ENCODE results near the gene ZFP64.

DNA sequence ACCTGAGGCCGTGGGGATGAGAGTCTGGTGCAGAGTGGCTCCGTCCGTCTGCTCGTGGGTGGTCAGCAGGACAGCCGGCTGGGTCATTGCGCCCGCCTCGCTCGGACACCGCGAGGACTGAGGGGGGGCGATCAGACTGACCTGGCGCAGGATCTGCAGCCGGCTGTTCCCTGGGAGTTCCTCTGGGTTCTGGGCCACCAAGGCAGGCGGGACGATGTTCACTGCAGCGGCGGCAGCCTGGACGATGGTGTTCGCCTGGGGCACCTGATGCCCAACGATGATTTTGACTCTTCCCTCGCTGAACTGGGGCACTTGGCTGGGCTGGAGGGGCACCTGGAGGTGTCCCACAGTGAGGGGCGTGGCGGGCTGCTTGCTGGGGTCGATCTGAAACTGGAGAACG lies 39.2 kb downstream of the ZFP64 start:
- TF ChIP-seq, protein P1, sequence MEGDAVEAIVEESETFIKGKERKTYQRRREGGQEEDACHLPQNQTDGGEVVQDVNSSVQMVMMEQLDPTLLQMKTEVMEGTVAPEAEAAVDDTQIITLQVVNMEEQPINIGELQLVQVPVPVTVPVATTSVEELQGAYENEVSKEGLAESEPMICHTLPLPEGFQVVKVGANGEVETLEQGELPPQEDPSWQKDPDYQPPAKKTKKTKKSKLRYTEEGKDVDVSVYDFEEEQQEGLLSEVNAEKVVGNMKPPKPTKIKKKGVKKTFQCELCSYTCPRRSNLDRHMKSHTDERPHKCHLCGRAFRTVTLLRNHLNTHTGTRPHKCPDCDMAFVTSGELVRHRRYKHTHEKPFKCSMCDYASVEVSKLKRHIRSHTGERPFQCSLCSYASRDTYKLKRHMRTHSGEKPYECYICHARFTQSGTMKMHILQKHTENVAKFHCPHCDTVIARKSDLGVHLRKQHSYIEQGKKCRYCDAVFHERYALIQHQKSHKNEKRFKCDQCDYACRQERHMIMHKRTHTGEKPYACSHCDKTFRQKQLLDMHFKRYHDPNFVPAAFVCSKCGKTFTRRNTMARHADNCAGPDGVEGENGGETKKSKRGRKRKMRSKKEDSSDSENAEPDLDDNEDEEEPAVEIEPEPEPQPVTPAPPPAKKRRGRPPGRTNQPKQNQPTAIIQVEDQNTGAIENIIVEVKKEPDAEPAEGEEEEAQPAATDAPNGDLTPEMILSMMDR (conservative IDR thresholded peaks at IDR 0.05; ENCODE audit: low read depth, low read length) = no peak
- TF ChIP-seq POLR2A (IDR thresholded peaks at IDR 0.05; ENCODE audit: low read depth, low read length) = no peak
- no peak for TF ChIP-seq RAD21 (IDR thresholded peaks at IDR 0.05; ENCODE audit: low read length)
- TF ChIP-seq BHLHE40 (IDR thresholded peaks at IDR 0.05; ENCODE audit: low read depth, low read length) = no peak
- TF ChIP-seq CEBPB (IDR thresholded peaks at IDR 0.05; ENCODE audit: low read depth, low read length) = no peak
- no peak for TF ChIP-seq CHD1 (IDR thresholded peaks at IDR 0.05; ENCODE audit: low read depth, low read length)
- no peak for TF ChIP-seq SMC3 (IDR thresholded peaks at IDR 0.05; ENCODE audit: low read depth, low read length)
- TF ChIP-seq, protein P2, sequence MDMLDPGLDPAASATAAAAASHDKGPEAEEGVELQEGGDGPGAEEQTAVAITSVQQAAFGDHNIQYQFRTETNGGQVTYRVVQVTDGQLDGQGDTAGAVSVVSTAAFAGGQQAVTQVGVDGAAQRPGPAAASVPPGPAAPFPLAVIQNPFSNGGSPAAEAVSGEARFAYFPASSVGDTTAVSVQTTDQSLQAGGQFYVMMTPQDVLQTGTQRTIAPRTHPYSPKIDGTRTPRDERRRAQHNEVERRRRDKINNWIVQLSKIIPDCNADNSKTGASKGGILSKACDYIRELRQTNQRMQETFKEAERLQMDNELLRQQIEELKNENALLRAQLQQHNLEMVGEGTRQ (IDR thresholded peaks at IDR 0.05; ENCODE audit: low read depth, low read length) = no peak
- no peak for TF ChIP-seq MXI1 (IDR thresholded peaks at IDR 0.05; ENCODE audit: borderline replicate concordance, low read depth, low read length)
- no peak for TF ChIP-seq MAZ (IDR thresholded peaks at IDR 0.05; ENCODE audit: borderline replicate concordance, low read depth, low read length)

All from IMR-90 (cell line).